Measurements from ENCODE around the gene PASK.

DNA sequence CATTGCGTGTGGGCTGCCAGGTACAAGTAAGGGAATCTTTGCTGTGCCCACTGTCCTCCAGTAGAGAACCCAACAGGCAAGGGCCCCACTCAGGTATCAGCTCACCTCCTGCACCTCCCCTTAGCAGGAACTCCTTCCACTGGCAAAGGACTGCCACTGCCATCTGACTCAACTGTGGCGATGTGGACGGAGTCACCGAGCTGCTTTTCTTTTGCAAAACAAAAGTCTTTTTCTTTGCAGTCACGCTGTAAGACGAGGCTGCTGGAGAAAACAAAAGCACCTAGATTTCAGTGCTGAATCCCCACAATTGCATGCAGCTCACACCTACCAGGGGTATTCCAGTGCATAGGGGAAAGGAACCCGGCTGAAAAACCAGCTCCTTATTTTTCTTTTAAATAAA lies 55.1 kb downstream of the PASK start:
- TF ChIP-seq CTCF (conservative IDR thresholded peaks at IDR 0.05 in 1 of 2, IDR thresholded peaks at IDR 0.05 in 1 of 2; ENCODE audit: low read depth in 1 of 2, low read length in 2 of 2) (no peak), EZH2 (IDR thresholded peaks at IDR 0.05; ENCODE audit: low read length, missing control alignments) (no peak)
